HTR-8/SVneo (cell line): Measurements from ENCODE around the gene C3.
A peak's percentile ranks its signal among the peaks of the same experiment; 100 is the strongest.
"Not testable (repeated sequence)": the region's sequence is repeated elsewhere in the genome, so short reads cannot be mapped to it uniquely, and the experiment has no call there.

ENCODE experiments used
- DNase-seq: peaks from one replicate; pipeline ENCODE4 v3.0.0; 2011; ENCODE audit warnings: low spot score, mixed read lengths; ENCODE audit not compliant: insufficient read length
- FAIRE-seq: peaks from 2 replicates; lab custom pipeline; 2011; peaks lifted over from hg19 to GRCh38; lab: Jason Lieb, UNC

The C3 gene

DNA sequence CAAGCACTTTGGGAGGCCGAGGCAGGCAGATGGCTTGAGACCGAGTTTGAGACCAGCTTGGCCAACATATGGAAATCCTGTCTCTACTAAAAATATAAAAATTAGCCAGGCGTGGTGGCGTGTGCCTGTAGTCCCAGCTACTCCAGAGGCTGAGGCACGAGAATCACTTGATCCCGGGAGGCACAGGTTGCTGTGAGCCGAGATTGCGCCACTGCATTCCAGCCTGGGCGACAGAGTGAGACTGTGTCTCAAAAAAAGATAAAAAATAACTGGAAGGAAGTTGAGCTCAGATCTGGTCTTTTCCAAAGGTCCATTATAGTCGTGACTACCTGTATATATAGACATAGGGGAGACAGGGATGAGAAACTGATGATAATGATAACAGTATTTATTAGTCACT is 28.1 kb upstream of the C3 start:
- DNase-seq, FAIRE-seq: not testable (repeated sequence)

GRCh38 chr19:6745965-6746364 is 25.5 kb upstream of the C3 start:
- DNase-seq (no peak), FAIRE-seq (no peak)

- DNase-seq (peak; percentile 95), FAIRE-seq (peak; percentile 91)
These were observed 24.2 kb upstream of the C3 start for GRCh38 chr19:6744381-6745301.

- FAIRE-seq (no peak), DNase-seq (no peak)
These were observed 23.4 kb upstream of the C3 start for GRCh38 chr19:6743714-6744380.

DNA sequence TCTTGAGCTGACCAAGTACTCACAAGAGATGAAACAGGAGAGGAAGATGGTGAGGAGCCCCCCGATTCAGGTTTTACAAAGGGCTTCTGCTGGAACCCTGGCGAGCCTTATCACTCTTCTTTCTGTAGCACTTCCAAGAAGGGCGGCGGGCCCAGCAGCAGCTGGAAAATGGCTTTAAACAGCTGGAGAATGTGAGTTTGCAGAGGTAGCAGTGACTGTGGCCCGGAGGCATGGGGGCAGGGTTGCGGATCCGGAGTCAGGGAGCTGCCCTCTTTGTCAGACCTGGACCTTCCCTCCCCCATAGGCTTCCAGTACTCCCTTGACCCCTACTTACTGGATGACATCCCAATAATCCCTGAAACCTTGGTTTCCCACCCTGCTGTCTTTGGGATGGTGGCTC is 22.6 kb upstream of the C3 start:
- DNase-seq: no peak
- FAIRE-seq: no peak

DNA sequence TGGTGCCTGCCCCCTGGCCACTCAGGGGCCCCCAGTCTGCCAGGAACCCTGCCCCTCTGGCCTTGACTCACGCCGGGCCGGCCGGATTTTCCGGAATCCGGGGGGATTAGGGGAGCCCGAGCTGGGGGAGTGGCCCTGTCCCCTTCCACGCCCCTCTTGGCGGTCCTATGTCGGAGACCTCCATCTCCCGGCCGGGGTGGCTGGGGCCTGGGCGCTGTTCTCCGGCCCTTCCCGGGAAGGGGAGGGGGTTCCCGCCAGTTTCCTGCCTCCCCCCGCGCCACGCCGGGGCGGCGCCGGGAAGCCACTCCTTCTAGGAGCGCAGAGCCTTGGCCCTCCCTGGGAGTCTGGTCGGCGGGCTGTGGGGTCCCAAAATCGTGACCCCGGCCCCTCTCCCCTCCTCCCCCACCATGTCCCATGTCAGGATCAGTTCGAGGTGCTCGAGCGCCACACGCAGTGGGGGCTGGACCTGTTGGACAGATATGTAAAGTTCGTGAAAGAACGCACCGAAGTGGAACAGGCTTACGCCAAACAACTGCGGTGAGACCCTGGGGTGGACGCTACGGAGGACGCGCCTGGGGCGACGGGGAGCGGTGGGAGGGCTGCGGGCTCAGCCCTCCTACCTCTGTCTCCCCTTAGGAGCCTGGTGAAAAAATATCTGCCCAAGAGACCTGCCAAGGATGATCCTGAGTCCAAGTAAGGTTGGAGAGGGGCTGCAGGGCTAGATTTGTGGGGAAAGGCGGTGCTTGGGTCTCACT is 20.3 kb upstream of the C3 start:
- DNase-seq: peak; percentile 69
- no peak for FAIRE-seq

DNA sequence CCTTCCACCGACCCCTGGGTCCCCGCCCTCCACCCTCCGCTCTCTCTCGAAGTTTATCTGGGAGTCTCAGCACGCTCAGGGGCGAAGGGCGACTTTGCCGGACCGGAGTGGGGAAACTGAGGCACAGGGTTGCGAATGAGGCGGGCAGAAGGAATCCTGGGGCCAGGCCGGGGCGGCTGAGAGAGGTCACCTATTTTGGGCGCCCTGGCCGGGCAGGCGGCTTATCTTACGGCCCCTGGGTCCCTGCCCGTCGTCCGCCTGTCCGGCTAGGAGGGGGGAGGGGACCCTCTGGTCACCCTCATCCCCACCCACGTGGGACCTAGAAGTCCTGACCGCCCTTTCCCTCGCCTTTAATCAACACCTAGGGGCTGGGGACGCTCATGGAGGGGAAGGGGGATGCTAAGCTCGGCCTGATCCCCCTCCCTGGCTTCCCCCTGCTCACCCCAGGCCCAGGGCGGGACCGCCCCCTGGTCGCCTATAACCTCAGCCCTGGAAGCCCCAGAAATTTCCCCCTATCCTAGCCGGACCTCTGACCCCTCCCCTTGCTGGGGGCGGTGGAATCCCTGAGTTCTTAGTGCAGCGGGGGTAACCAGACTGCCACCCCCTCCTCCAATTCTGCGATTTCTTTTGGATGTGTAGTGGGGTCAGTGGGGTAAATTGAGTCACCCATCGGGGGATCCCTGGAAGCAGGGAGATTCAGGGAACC is 19.6 kb upstream of the C3 start:
- FAIRE-seq: no peak
- no peak for DNase-seq

GRCh38 chr19:6739390-6739882 is 19.0 kb upstream of the C3 start, which contains the start of gene TRIP10:
TRIP10 (plus strand) TSS chr19:6739680; CDS start chr19:6739762, 82 bp downstream.
- DNase-seq (peak; percentile 71), FAIRE-seq (peak; percentile 20)

GRCh38 chr19:6738787-6739389 is 18.4 kb upstream of the C3 start:
- no peak for DNase-seq
- FAIRE-seq: no peak

- no peak for FAIRE-seq
- DNase-seq: peak; percentile 72
These were observed 17.7 kb upstream of the C3 start for GRCh38 chr19:6737873-6738786.

- peak; percentile 99 for DNase-seq
- FAIRE-seq: peak; percentile 97
These were observed 16.9 kb upstream of the C3 start, which contains the start of gene GPR108 for GRCh38 chr19:6737284-6737872. GPR108 (minus strand) TSS chr19:6737580; CDS start chr19:6737576, 4 bp downstream.

DNA sequence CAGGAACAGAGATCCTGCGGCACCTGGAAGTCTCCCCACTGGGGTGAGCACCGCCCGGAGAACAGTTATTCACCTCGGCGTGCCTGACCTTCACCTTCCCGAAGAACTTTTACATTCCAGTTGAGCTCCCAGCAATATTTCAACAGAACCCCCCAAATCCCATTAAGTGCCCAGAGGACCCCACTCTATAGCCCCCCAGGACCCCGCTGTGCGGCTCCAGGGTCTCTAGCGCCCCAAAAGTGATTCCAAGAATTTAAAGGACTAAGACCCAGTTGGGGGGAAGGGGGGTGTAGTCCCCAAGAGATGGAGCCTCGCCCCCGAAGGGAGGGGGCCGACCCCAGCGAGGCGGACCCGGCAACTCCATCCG is 16.4 kb upstream of the C3 start:
- no peak for DNase-seq
- FAIRE-seq: no peak

- DNase-seq: peak; percentile 81
- peak; percentile 4 for FAIRE-seq
These were observed 15.9 kb upstream of the C3 start for GRCh38 chr19:6736169-6736916.

GRCh38 chr19:6735181-6735911 is 14.9 kb upstream of the C3 start:
- no peak for FAIRE-seq
- no peak for DNase-seq

DNA sequence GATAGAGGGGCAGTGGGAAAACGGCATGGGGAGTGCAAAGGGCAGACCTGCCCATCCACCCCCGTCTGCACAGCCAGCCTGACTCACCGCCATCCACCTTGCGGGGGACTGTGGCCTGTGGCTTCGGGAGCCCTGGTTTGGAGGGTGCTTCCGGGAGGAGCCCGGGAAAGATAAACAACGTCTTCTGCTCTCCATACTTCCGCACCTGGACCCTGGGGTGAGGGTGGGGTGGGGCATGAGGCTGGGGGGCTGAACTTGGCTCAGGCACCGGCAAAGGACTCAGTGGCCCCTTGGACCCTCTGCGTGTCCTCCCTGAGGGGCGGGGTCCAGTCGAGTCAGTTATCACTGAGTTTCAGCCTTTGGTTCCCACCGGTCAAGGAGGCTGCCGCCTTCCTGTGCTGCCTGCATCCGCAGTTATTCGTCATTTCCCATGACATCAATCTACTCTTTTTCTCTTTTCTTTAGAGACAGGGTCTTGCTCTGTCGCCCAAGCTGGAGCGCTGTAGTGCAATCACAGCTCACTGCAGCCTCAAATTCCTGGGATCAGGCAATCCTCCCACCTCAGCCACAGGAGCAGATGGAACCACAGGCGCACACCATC is 13.7 kb upstream of the C3 start:
- no peak for DNase-seq
- FAIRE-seq: no peak

- no peak for FAIRE-seq
- no peak for DNase-seq
These were observed 13.1 kb upstream of the C3 start for GRCh38 chr19:6733338-6734095.
